Suprapubic skin (tissue), 4 donors: ENCODE results near the gene ZMYM1.

Source experiments
- CTCF ChIP-seq, 2 donors: fragments of 200-600 bp in 1 of 2; fragments of 450-650 bp in 1 of 2; sonication (generic) in 1 of 2; IDR thresholded peaks; one replicate each; pipeline ENCODE4 v1.5.1; 2016 to 2019; ENCODE audit warnings: antibody characterized with exemption in 2 of 2, mild to moderate bottlenecking in 1 of 2, moderate library complexity in 1 of 2
- POLR2A ChIP-seq, 2 donors: fragments of 450-650 bp; IDR thresholded peaks; one replicate each; pipeline ENCODE4 v1.6.1; 2017; ENCODE audit warnings: antibody characterized with exemption in 2 of 2, mild to moderate bottlenecking in 2 of 2, moderate library complexity in 2 of 2
- POLR2AphosphoS5 ChIP-seq, 3 donors: sonication (generic); formaldehyde crosslinking; IDR thresholded peaks; one replicate each; pipeline ENCODE4 v1.6.1; 2017; ENCODE audit warnings: antibody characterized with exemption in 3 of 3

GRCh38 chr1:35073265-35073811, 5.8 kb upstream of the ZMYM1 start:
- TF ChIP-seq CTCF (IDR thresholded peaks at IDR 0.05) = no peak
- TF ChIP-seq POLR2A (IDR thresholded peaks at IDR 0.05) = no peak
- TF ChIP-seq POLR2AphosphoS5 (IDR thresholded peaks at IDR 0.05) = no peak
